HEK293 (cell line): ENCODE measurements around the gene AKNA.

Source experiments
- GLI4 ChIP-seq: fragments of 450-650 bp; formaldehyde crosslinking; IDR thresholded peaks from 2 replicates; pipeline ENCODE4 v1.5.1; 2016; ENCODE audit warnings: missing biosample characterization, missing genetic modification characterization
- YY1 ChIP-seq: fragments of 450-650 bp; formaldehyde crosslinking; IDR thresholded peaks from 2 replicates; pipeline ENCODE4 v1.5.1; 2018; ENCODE audit warnings: missing biosample characterization, missing genetic modification characterization
- ZNF707 ChIP-seq: fragments of 450-650 bp; formaldehyde crosslinking; IDR thresholded peaks from 2 replicates; pipeline ENCODE4 v1.5.1; 2016; ENCODE audit warnings: missing biosample characterization, missing genetic modification characterization
- TF ChIP-seq, protein P1 (sequence below): fragments of 450-650 bp; formaldehyde crosslinking; IDR thresholded peaks from 2 replicates; pipeline ENCODE4 v1.5.1; 2016; ENCODE audit warnings: missing biosample characterization, missing genetic modification characterization
- TF ChIP-seq, protein P2 (sequence below): fragments of 450-650 bp; IDR thresholded peaks from 2 replicates; pipeline ENCODE4 v1.5.1; 2018; ENCODE audit warnings: missing biosample characterization, mild to moderate bottlenecking, missing genetic modification characterization
- TF ChIP-seq, protein P3 (sequence below): fragments of 450-650 bp; formaldehyde crosslinking; IDR thresholded peaks from 2 replicates; pipeline ENCODE4 v1.5.1; 2016; ENCODE audit warnings: missing biosample characterization, missing genetic modification characterization, low read depth
- TF ChIP-seq, protein P4 (sequence below): IDR thresholded peaks from 2 replicates; pipeline ENCODE4 v1.6.1; 2011; ENCODE audit warnings: mild to moderate bottlenecking, low read depth, low read length, borderline replicate concordance
- TF ChIP-seq, protein P5 (sequence below): fragments of 450-650 bp; formaldehyde crosslinking; IDR thresholded peaks from 2 replicates; pipeline ENCODE4 v1.5.1; 2016; ENCODE audit warnings: missing biosample characterization, missing genetic modification characterization

DNA sequence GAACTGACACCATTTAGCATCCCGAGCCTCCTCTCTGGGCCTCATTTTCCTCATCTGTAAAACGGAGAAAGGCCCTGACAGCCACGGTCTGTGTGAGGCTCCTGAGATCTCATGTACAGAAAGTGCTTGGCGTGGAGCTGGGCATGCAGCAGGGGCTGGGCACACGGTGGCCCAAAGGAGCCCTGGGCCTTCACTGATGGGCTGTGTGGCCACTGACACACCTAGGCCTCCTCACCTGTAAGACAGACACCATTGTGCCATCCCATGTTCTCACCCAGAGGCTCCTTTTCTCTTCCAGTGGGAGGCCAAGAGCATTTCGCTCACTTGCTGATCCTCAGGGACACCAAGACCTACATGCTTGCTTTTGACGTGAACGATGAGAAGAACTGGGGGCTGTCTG lies 63.3 kb downstream of the AKNA start:
- TF ChIP-seq, protein P1, sequence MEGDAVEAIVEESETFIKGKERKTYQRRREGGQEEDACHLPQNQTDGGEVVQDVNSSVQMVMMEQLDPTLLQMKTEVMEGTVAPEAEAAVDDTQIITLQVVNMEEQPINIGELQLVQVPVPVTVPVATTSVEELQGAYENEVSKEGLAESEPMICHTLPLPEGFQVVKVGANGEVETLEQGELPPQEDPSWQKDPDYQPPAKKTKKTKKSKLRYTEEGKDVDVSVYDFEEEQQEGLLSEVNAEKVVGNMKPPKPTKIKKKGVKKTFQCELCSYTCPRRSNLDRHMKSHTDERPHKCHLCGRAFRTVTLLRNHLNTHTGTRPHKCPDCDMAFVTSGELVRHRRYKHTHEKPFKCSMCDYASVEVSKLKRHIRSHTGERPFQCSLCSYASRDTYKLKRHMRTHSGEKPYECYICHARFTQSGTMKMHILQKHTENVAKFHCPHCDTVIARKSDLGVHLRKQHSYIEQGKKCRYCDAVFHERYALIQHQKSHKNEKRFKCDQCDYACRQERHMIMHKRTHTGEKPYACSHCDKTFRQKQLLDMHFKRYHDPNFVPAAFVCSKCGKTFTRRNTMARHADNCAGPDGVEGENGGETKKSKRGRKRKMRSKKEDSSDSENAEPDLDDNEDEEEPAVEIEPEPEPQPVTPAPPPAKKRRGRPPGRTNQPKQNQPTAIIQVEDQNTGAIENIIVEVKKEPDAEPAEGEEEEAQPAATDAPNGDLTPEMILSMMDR = no peak
- TF ChIP-seq GLI4 (tag by site-specific recombination) = no peak
- TF ChIP-seq YY1 = no peak
- TF ChIP-seq, protein P2, sequence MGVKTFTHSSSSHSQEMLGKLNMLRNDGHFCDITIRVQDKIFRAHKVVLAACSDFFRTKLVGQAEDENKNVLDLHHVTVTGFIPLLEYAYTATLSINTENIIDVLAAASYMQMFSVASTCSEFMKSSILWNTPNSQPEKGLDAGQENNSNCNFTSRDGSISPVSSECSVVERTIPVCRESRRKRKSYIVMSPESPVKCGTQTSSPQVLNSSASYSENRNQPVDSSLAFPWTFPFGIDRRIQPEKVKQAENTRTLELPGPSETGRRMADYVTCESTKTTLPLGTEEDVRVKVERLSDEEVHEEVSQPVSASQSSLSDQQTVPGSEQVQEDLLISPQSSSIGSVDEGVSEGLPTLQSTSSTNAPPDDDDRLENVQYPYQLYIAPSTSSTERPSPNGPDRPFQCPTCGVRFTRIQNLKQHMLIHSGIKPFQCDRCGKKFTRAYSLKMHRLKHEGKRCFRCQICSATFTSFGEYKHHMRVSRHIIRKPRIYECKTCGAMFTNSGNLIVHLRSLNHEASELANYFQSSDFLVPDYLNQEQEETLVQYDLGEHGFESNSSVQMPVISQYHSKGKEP (tag by site-specific recombination) = no peak
- no peak for TF ChIP-seq ZNF707 (tag by site-specific recombination)
- TF ChIP-seq, protein P3, sequence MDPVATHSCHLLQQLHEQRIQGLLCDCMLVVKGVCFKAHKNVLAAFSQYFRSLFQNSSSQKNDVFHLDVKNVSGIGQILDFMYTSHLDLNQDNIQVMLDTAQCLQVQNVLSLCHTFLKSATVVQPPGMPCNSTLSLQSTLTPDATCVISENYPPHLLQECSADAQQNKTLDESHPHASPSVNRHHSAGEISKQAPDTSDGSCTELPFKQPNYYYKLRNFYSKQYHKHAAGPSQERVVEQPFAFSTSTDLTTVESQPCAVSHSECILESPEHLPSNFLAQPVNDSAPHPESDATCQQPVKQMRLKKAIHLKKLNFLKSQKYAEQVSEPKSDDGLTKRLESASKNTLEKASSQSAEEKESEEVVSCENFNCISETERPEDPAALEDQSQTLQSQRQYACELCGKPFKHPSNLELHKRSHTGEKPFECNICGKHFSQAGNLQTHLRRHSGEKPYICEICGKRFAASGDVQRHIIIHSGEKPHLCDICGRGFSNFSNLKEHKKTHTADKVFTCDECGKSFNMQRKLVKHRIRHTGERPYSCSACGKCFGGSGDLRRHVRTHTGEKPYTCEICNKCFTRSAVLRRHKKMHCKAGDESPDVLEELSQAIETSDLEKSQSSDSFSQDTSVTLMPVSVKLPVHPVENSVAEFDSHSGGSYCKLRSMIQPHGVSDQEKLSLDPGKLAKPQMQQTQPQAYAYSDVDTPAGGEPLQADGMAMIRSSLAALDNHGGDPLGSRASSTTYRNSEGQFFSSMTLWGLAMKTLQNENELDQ (tag by site-specific recombination) = no peak
- TF ChIP-seq, protein P4, sequence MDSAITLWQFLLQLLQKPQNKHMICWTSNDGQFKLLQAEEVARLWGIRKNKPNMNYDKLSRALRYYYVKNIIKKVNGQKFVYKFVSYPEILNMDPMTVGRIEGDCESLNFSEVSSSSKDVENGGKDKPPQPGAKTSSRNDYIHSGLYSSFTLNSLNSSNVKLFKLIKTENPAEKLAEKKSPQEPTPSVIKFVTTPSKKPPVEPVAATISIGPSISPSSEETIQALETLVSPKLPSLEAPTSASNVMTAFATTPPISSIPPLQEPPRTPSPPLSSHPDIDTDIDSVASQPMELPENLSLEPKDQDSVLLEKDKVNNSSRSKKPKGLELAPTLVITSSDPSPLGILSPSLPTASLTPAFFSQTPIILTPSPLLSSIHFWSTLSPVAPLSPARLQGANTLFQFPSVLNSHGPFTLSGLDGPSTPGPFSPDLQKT = no peak
- TF ChIP-seq, protein P5, sequence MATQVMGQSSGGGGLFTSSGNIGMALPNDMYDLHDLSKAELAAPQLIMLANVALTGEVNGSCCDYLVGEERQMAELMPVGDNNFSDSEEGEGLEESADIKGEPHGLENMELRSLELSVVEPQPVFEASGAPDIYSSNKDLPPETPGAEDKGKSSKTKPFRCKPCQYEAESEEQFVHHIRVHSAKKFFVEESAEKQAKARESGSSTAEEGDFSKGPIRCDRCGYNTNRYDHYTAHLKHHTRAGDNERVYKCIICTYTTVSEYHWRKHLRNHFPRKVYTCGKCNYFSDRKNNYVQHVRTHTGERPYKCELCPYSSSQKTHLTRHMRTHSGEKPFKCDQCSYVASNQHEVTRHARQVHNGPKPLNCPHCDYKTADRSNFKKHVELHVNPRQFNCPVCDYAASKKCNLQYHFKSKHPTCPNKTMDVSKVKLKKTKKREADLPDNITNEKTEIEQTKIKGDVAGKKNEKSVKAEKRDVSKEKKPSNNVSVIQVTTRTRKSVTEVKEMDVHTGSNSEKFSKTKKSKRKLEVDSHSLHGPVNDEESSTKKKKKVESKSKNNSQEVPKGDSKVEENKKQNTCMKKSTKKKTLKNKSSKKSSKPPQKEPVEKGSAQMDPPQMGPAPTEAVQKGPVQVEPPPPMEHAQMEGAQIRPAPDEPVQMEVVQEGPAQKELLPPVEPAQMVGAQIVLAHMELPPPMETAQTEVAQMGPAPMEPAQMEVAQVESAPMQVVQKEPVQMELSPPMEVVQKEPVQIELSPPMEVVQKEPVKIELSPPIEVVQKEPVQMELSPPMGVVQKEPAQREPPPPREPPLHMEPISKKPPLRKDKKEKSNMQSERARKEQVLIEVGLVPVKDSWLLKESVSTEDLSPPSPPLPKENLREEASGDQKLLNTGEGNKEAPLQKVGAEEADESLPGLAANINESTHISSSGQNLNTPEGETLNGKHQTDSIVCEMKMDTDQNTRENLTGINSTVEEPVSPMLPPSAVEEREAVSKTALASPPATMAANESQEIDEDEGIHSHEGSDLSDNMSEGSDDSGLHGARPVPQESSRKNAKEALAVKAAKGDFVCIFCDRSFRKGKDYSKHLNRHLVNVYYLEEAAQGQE (tag by site-specific recombination) = no peak
